OCI-LY7 (cell line): ENCODE data around the gene GFRA4.

Source experiments
- EZH2phosphoT487 ChIP-seq: fragments of 200-600 bp; sonication (generic); IDR thresholded peaks from 2 replicates; pipeline ENCODE4 v1.6.1; 2018; ENCODE audit warnings: low read depth, borderline replicate concordance, mild to moderate bottlenecking, mixed run types, antibody characterized with exemption, low read length, moderate library complexity, mixed read lengths
- TF ChIP-seq, protein P1 (sequence below): fragments of 200-600 bp; sonication (generic); conservative IDR thresholded peaks from 2 replicates; pipeline ENCODE4 v1.5.1; 2014; ENCODE audit warnings: mild to moderate bottlenecking, antibody characterized with exemption, low read length, moderate library complexity, mixed read lengths

DNA sequence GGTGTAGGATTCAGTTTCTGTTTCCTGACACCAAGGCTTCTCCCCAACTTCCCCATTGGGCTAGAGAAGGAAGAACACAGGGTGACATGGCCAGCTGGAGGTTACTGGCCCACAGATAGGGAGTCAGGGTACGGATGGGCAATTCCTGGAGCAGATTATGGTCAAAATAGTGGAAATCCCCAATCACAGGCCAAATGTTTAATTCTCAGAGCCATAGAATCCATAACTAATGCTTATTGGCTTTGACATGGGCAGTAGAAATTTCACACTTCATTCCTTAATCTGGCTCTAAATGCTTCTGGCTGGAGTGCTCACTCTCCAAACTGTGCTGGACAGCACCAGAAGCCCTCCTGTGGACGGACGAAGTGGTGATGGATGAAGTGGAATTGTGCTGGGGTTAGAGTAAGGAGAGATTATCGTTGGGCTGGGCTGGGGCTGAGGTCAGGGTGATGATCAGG is 48.3 kb upstream of the GFRA4 start:
- TF ChIP-seq, protein P1, sequence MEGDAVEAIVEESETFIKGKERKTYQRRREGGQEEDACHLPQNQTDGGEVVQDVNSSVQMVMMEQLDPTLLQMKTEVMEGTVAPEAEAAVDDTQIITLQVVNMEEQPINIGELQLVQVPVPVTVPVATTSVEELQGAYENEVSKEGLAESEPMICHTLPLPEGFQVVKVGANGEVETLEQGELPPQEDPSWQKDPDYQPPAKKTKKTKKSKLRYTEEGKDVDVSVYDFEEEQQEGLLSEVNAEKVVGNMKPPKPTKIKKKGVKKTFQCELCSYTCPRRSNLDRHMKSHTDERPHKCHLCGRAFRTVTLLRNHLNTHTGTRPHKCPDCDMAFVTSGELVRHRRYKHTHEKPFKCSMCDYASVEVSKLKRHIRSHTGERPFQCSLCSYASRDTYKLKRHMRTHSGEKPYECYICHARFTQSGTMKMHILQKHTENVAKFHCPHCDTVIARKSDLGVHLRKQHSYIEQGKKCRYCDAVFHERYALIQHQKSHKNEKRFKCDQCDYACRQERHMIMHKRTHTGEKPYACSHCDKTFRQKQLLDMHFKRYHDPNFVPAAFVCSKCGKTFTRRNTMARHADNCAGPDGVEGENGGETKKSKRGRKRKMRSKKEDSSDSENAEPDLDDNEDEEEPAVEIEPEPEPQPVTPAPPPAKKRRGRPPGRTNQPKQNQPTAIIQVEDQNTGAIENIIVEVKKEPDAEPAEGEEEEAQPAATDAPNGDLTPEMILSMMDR: no peak
- no peak for TF ChIP-seq EZH2phosphoT487
